BLaER1 (cell line): ENCODE results near the gene NEURL3.

ENCODE experiments used
- H3K27ac ChIP-seq: shearing (Covaris generic); formaldehyde crosslinking; 2 replicates; pipeline ENCODE4 v1.8.1; 2022
- H3K27me3 ChIP-seq: shearing (Covaris generic); formaldehyde crosslinking; 2 replicates; pipeline ENCODE4 v1.8.1; 2022
- H3K36me3 ChIP-seq: shearing (Covaris generic); formaldehyde crosslinking; 2 replicates; pipeline ENCODE4 v1.8.1; 2022
- H3K4me1 ChIP-seq: shearing (Covaris generic); formaldehyde crosslinking; 2 replicates; pipeline ENCODE4 v1.8.1; 2022
- H3K4me2 ChIP-seq: shearing (Covaris generic); formaldehyde crosslinking; 2 replicates; pipeline ENCODE4 v1.8.1; 2022
- H3K4me3 ChIP-seq: shearing (Covaris generic); formaldehyde crosslinking; 2 replicates; pipeline ENCODE4 v1.8.1; 2022
- H3K9ac ChIP-seq: shearing (Covaris generic); formaldehyde crosslinking; 2 replicates; pipeline ENCODE4 v1.8.1; 2022
- H3K9me3 ChIP-seq: shearing (Covaris generic); formaldehyde crosslinking; 2 replicates; pipeline ENCODE4 v1.8.1; 2022
- H4K20me1 ChIP-seq: shearing (Covaris generic); formaldehyde crosslinking; 2 replicates; pipeline ENCODE4 v1.8.1; 2022
- Cebpa-rat ChIP-seq: shearing (Covaris generic); IDR thresholded peaks from 2 replicates; pipeline ENCODE4 v1.8.1; 2022

NEURL3 gene

GRCh38 chr2:96534701-96535181, 29.6 kb upstream of the NEURL3 start:
- no peaks in the 10 kb centered on the region for H3K9me3 ChIP-seq

DNA sequence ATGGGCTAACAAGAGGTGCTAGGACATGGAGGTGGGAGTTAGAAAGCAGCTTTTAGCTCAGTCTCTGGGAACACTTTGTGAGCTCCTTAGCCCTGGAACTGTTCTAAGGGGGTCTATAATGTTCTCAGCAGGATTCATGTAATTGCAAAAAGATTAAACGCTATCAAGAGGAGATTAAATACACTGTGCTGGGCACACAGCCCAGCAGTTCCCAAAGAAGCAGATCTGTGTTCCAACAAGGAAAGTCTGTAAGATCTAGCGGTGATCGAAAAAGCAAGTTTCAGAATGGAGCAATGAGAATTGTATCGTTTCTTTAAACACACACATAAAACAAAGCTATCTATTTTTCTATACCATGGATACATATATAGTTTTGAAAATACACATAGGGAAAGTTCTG, 29.0 kb upstream of the NEURL3 start:
- 0 out of 2 replicates have a peak overlapping the region, but pooled peaks have one; percentile 38 for H3K4me3 ChIP-seq
- peak overlapping the region; percentile 39; the same call in 1 of the 2 replicates for H3K9ac ChIP-seq
- H3K27ac ChIP-seq = peak overlapping the region; percentile 78

More at GRCh38 chr2:96534701-96535181, 29.6 kb upstream of the NEURL3 start:
- peaks cover 28% of the 10 kb centered on the region for H4K20me1 ChIP-seq
- no peak overlapping the region for H3K4me3 ChIP-seq
- TF ChIP-seq Cebpa-rat = no peak
- H3K27ac ChIP-seq = peak overlapping the region; percentile 78; the same call in 1 of the 2 replicates
- H3K36me3 ChIP-seq = peaks cover 2% of the 10 kb centered on the region; the same call in 1 of the 2 replicates
- H3K4me2 ChIP-seq = peak overlapping the region; percentile 99
- H3K27me3 ChIP-seq = no peaks in the 10 kb centered on the region
- peaks cover 90% of the 10 kb centered on the region for H3K4me1 ChIP-seq
- 0 out of 2 replicates have a peak overlapping the region, but pooled peaks have one; percentile 39 for H3K9ac ChIP-seq

DNA sequence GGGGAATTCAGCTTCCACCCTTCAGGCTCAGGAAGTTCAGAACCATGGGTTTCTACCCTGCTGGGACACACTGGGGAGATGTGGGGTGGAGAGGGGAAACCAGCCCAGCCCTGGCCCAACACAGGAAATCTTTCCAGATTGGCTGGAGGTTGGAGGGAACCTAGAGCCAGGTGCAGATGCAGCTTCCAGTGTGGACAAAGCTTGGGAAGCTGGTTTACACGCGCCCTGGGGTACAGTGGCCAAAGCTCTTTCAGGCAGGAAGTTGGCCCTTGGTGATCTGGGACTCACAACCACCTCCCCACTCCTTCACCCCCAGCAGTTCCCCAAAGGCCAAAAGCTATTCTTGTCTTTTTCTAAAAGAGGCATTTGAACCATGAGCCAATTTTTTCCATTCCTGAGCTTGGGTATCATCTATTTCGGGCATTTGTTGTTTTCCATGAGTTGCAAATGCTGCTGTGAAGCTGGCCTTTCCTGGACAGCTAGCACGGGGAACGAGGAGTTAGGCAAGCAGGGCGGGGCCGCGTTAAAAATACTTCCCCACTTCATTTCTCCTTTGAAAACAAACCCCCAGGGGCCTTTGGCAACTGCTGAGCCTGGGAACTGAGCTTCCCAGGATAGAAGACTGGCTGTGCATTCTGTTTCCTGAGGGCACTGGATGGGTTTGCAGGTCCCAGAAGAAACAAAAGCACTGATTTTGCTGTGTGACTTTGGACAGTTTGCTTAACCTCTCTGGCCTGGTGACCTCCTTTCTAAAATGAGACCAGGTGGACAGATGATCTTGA, 28.3 kb upstream of the NEURL3 start:
- H3K4me3 ChIP-seq = peak overlapping the region; percentile 38
- H3K27me3 ChIP-seq = no peaks in the 10 kb centered on the region
- H3K9me3 ChIP-seq = no peaks in the 10 kb centered on the region
- H3K36me3 ChIP-seq = no peaks in the 10 kb centered on the region
- H4K20me1 ChIP-seq = peaks cover 16% of the 10 kb centered on the region
- H3K9ac ChIP-seq = peak overlapping the region; percentile 39
- peak overlapping the region; percentile 99 for H3K4me2 ChIP-seq
- peak overlapping the region; percentile 78 for H3K27ac ChIP-seq
- H3K4me1 ChIP-seq = peaks cover 90% of the 10 kb centered on the region
- no peak for TF ChIP-seq Cebpa-rat

More for the DNA sequence above, 29.0 kb upstream of the NEURL3 start:
- Histone ChIP-seq H3K36me3 (no peaks in the 10 kb centered on the region), H3K4me2 (peak overlapping the region; percentile 99), H3K4me1 (peaks cover 90% of the 10 kb centered on the region), H3K27me3 (no peaks in the 10 kb centered on the region), H4K20me1 (peaks cover 22% of the 10 kb centered on the region), H3K9me3 (no peaks in the 10 kb centered on the region)
- TF ChIP-seq Cebpa-rat = no peak

DNA sequence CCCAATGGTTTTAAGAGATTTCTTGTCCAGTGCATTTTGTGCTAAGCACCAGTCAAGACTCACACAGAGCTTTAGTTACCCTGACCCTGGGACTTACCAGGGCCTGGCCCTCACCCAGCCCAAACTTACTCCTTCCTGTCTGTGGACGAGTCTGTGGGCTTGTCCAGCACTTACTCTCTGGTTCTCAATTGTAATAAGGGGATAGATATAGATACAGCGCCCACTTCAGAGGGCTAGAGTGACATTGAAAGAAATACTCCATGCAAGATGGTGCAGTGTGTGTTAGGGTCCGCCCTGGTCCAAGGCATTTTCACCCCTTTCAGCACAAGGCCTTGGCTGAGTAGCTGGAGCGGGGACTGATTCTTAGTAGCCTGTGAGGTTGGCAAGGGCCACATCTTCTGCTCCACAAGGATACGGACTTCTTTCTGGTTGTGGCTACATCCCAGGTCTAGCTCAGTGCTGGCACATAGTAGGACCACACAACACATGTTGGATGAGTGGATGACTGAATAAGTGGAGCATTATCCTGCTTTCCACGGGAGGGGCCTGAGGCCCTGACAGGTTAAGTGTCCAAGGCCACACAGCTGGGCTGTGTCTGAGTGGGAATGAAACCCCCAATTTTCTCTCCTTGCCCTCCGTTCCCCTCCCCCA, 27.6 kb upstream of the NEURL3 start:
- Histone ChIP-seq H3K4me3 (peak overlapping the region; percentile 59), H3K4me2 (peak overlapping the region; percentile 99), H3K27ac (peak overlapping the region; percentile 78), H3K9ac (peak overlapping the region; percentile 39; the same call in 1 of the 2 replicates), H3K9me3 (no peaks in the 10 kb centered on the region), H3K36me3 (no peaks in the 10 kb centered on the region), H3K4me1 (peaks cover 90% of the 10 kb centered on the region), H3K27me3 (no peaks in the 10 kb centered on the region), H4K20me1 (peaks cover 9% of the 10 kb centered on the region)
- TF ChIP-seq Cebpa-rat = no peak

DNA sequence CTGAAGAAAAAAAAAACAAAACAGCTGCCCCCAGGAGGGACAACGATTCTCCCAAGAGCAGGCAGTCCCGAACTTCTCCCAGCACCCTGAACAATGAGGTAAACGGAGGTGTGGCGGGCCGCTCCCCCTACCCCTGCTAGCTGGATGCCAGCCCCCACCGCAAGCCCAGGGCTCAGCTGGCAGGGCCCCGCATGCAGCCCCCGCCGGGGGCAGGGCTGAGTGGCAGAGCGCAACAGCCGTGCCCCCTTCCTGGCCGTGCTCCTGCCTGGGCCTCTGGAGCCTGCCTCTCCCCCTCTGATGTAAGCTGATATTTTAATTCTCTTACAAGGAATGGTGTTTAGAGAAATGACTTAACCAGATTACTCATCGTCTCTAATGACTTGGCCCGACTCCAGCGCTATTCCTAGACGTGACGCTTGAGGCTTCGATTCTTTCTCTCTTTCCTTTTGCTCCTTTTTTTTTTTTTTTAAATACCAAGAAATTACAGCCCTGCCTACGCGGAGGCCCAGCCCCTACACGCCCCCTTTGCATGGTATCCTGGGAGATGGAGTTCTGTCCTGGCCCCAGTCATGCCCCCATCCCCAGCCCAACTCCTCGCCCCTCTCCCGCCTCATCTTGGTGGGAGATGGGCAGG, 26.8 kb upstream of the NEURL3 start:
- H3K36me3 ChIP-seq = no peaks in the 10 kb centered on the region
- no peaks in the 10 kb centered on the region for H3K27me3 ChIP-seq
- peak overlapping the region; percentile 73 for H3K9ac ChIP-seq
- TF ChIP-seq Cebpa-rat = no peak
- no peaks in the 10 kb centered on the region for H3K9me3 ChIP-seq
- H3K4me1 ChIP-seq = peaks cover 90% of the 10 kb centered on the region
- H4K20me1 ChIP-seq = peaks cover under 1% of the 10 kb centered on the region
- H3K27ac ChIP-seq = peak overlapping the region; percentile 87
- H3K4me2 ChIP-seq = peak overlapping the region; percentile 99
- H3K4me3 ChIP-seq = peak overlapping the region; percentile 59

- peak overlapping the region; percentile 73 for H3K9ac ChIP-seq
- H3K9me3 ChIP-seq = no peaks in the 10 kb centered on the region
- H3K27ac ChIP-seq = peak overlapping the region; percentile 87
- H3K4me3 ChIP-seq = peak overlapping the region; percentile 59
- peaks cover 96% of the 10 kb centered on the region for H3K4me1 ChIP-seq
- H3K4me2 ChIP-seq = peak overlapping the region; percentile 99
- H4K20me1 ChIP-seq = no peaks in the 10 kb centered on the region
- H3K36me3 ChIP-seq = no peaks in the 10 kb centered on the region
- H3K27me3 ChIP-seq = no peaks in the 10 kb centered on the region
- TF ChIP-seq Cebpa-rat = no peak
Measured at GRCh38 chr2:96531366-96531765, 26.2 kb upstream of the NEURL3 start.

GRCh38 chr2:96530474-96531357, 25.6 kb upstream of the NEURL3 start:
- Histone ChIP-seq H3K9ac (peak overlapping the region; percentile 76), H3K4me1 (peaks cover 96% of the 10 kb centered on the region), H3K9me3 (no peaks in the 10 kb centered on the region)

DNA sequence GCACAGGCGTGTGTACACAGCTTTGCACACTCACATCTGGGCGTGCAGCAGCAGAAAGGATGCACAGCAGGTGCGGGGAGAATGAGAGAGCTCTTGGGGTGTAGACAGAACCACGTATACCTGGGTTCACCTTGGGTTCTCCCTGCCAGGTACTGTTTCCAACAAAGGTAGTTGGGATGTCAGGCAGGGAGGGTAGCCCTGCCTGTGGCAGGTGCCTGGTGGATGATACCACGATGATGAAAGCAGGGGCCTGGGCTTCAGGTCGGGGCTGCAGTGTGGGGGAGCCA, 24.9 kb upstream of the NEURL3 start:
- Histone ChIP-seq H3K4me1 (peaks cover 96% of the 10 kb centered on the region), H3K4me3 (no peak overlapping the region), H3K27ac (peak overlapping the region; percentile 87), H4K20me1 (no peaks in the 10 kb centered on the region), H3K36me3 (no peaks in the 10 kb centered on the region), H3K4me2 (peak overlapping the region; percentile 99), H3K27me3 (no peaks in the 10 kb centered on the region), H3K9me3 (no peaks in the 10 kb centered on the region), H3K9ac (peak overlapping the region; percentile 76; the same call in 1 of the 2 replicates)
- TF ChIP-seq Cebpa-rat = no peak

More at GRCh38 chr2:96530474-96531357, 25.6 kb upstream of the NEURL3 start:
- TF ChIP-seq Cebpa-rat = no peak
- H3K4me2 ChIP-seq = peak overlapping the region; percentile 99
- H3K27ac ChIP-seq = peak overlapping the region; percentile 87
- H3K4me3 ChIP-seq = peak overlapping the region; percentile 59
- H3K36me3 ChIP-seq = no peaks in the 10 kb centered on the region
- H4K20me1 ChIP-seq = no peaks in the 10 kb centered on the region
- no peaks in the 10 kb centered on the region for H3K27me3 ChIP-seq
